Activated T-helper 2 cell treated with anti-CD3 and anti-CD28 coated beads, Interferon-gamma antibody, Interleukin-2, Interleukin-4, amounts not matched to agents 10 μg/mL and 5 μg/mL and 100 μg/mL, durations not matched to agents 14 hours and 24 hours and 36 hours (primary cell): ENCODE results near the gene FSTL4. TPM values are rescaled to one million over a fixed set of nuclear protein-coding genes. Genes with fewer than 3 reads are reported as not detected.

Experiments used
- DNase-seq: peaks from one replicate; pipeline ENCODE4 v3.0.0; 2021; ENCODE audit warnings: low spot score
- H3K27ac Mint-ChIP-seq: one replicate; pipeline ENCODE4 v1.8.0; 2021; ENCODE audit warnings: mixed read lengths
- H3K27me3 Mint-ChIP-seq: one replicate; pipeline ENCODE4 v1.8.0; 2021; ENCODE audit warnings: low read depth, mixed read lengths
- H3K36me3 Mint-ChIP-seq: one replicate; pipeline ENCODE4 v1.8.0; 2021; ENCODE audit warnings: low read depth, mixed read lengths
- H3K4me1 Mint-ChIP-seq: one replicate; pipeline ENCODE4 v1.8.0; 2021; ENCODE audit warnings: low read depth, mixed read lengths
- H3K4me3 Mint-ChIP-seq: one replicate; pipeline ENCODE4 v1.8.0; 2021; ENCODE audit warnings: low read depth, mild to moderate bottlenecking, moderate library complexity, mixed read lengths
- H3K9me3 Mint-ChIP-seq: one replicate; pipeline ENCODE4 v1.8.0; 2021; ENCODE audit warnings: mixed read lengths
- intact Hi-C: fragments of 100-400 bp; cut with micrococcal nuclease; formaldehyde crosslinking; loops from one replicate; pipeline ENCODE4 v1.15.1; 2023
- total RNA-seq: library from RNA; stranded (reverse); gene quantifications from 2 replicates; pipeline ENCODE4 v1.2.3, GENCODE V29; 2022

FSTL4 gene
- total RNA-seq, 1 donor from 2014 or later: 2.1 TPM

GRCh38 chr5:133519191-133519590 is 93.2 kb downstream of the FSTL4 start:
- Mint-ChIP-seq H3K4me1 (no peaks in the 10 kb centered on the region), H3K27me3 (peaks cover 22% of the 10 kb centered on the region), H3K9me3 (no peaks in the 10 kb centered on the region), H3K4me3 (no peak overlapping the region), H3K36me3 (no peaks in the 10 kb centered on the region), H3K27ac (no peak overlapping the region)
- no peak for DNase-seq
- intact Hi-C loops: no loop called here

- no peak overlapping the region for H3K27ac Mint-ChIP-seq
Observed at GRCh38 chr5:133514456-133514855, 97.9 kb downstream of the FSTL4 start.

GRCh38 chr5:133512896-133513295 is 99.4 kb downstream of the FSTL4 start:
- Mint-ChIP-seq H3K36me3 (no peaks in the 10 kb centered on the region), H3K4me1 (peaks cover 6% of the 10 kb centered on the region)

More at GRCh38 chr5:133514456-133514855, 97.9 kb downstream of the FSTL4 start:
- intact Hi-C loops: no loop called here
- Mint-ChIP-seq H3K9me3 (no peaks in the 10 kb centered on the region), H3K36me3 (no peaks in the 10 kb centered on the region), H3K4me3 (no peak overlapping the region), H3K4me1 (peaks cover 1% of the 10 kb centered on the region), H3K27me3 (peaks cover 18% of the 10 kb centered on the region)
- no peak for DNase-seq

GRCh38 chr5:133511653-133512235 is 100.6 kb downstream of the FSTL4 start:
- DNase-seq: no peak
- intact Hi-C loops: no loop called here
- H3K4me1 Mint-ChIP-seq: peaks cover 6% of the 10 kb centered on the region
- H3K27me3 Mint-ChIP-seq: peaks cover 13% of the 10 kb centered on the region
- H3K4me3 Mint-ChIP-seq: no peak overlapping the region
- H3K36me3 Mint-ChIP-seq: no peaks in the 10 kb centered on the region
- no peak overlapping the region for H3K27ac Mint-ChIP-seq
- no peaks in the 10 kb centered on the region for H3K9me3 Mint-ChIP-seq

More at GRCh38 chr5:133512896-133513295, 99.4 kb downstream of the FSTL4 start:
- no peaks in the 10 kb centered on the region for H3K9me3 Mint-ChIP-seq
- H3K27ac Mint-ChIP-seq: no peak overlapping the region
- peaks cover 13% of the 10 kb centered on the region for H3K27me3 Mint-ChIP-seq
- no peak overlapping the region for H3K4me3 Mint-ChIP-seq
- DNase-seq: no peak
- intact Hi-C loops: no loop called here

GRCh38 chr5:133510634-133511262 is 101.6 kb downstream of the FSTL4 start:
- Mint-ChIP-seq H3K9me3 (no peaks in the 10 kb centered on the region), H3K27me3 (peaks cover 11% of the 10 kb centered on the region), H3K4me1 (peaks cover 6% of the 10 kb centered on the region), H3K36me3 (no peaks in the 10 kb centered on the region), H3K4me3 (no peak overlapping the region), H3K27ac (no peak overlapping the region)
- DNase-seq: no peak
- intact Hi-C loops: no loop called here

- peaks cover 6% of the 10 kb centered on the region for H3K4me1 Mint-ChIP-seq
- intact Hi-C loops: no loop called here
- H3K4me3 Mint-ChIP-seq: no peak overlapping the region
- no peak for DNase-seq
- H3K36me3 Mint-ChIP-seq: no peaks in the 10 kb centered on the region
- no peak overlapping the region for H3K27ac Mint-ChIP-seq
- peaks cover 11% of the 10 kb centered on the region for H3K27me3 Mint-ChIP-seq
- H3K9me3 Mint-ChIP-seq: no peaks in the 10 kb centered on the region
Observed at GRCh38 chr5:133509742-133510079, 102.6 kb downstream of the FSTL4 start.

GRCh38 chr5:133508845-133509741 is 103.2 kb downstream of the FSTL4 start:
- H3K4me3 Mint-ChIP-seq: no peak overlapping the region
- peaks cover 6% of the 10 kb centered on the region for H3K4me1 Mint-ChIP-seq
- H3K36me3 Mint-ChIP-seq: no peaks in the 10 kb centered on the region
- intact Hi-C loops: no loop called here
- no peak for DNase-seq
- no peaks in the 10 kb centered on the region for H3K9me3 Mint-ChIP-seq
- H3K27me3 Mint-ChIP-seq: peaks cover 8% of the 10 kb centered on the region
- H3K27ac Mint-ChIP-seq: peak overlapping the region; percentile 53

GRCh38 chr5:133508331-133508730 is 104.0 kb downstream of the FSTL4 start:
- Mint-ChIP-seq H3K9me3 (no peaks in the 10 kb centered on the region), H3K27me3 (peaks cover 5% of the 10 kb centered on the region), H3K4me3 (no peak overlapping the region), H3K36me3 (no peaks in the 10 kb centered on the region), H3K27ac (no peak overlapping the region), H3K4me1 (peaks cover 6% of the 10 kb centered on the region)
- DNase-seq: no peak
- intact Hi-C loops: no loop called here

GRCh38 chr5:133506181-133506580 is 106.2 kb downstream of the FSTL4 start:
- no peak overlapping the region for H3K4me3 Mint-ChIP-seq
- H3K36me3 Mint-ChIP-seq: no peaks in the 10 kb centered on the region
- H3K9me3 Mint-ChIP-seq: no peaks in the 10 kb centered on the region
- no peak for DNase-seq
- peaks cover 6% of the 10 kb centered on the region for H3K4me1 Mint-ChIP-seq
- H3K27ac Mint-ChIP-seq: no peak overlapping the region
- H3K27me3 Mint-ChIP-seq: peaks cover 3% of the 10 kb centered on the region
- intact Hi-C loops: no loop called here

GRCh38 chr5:133503511-133503910 is 108.8 kb downstream of the FSTL4 start:
- intact Hi-C loops: no loop called here

GRCh38 chr5:133499895-133500294 is 112.4 kb downstream of the FSTL4 start:
- no peaks in the 10 kb centered on the region for H3K36me3 Mint-ChIP-seq
- intact Hi-C loops: loop anchor here (5.0 kb wide), 1 partner anchor 32 kb away; no protein-coding TSS in a partner anchor
- no peak for DNase-seq
- peaks cover 18% of the 10 kb centered on the region for H3K4me1 Mint-ChIP-seq
- H3K4me3 Mint-ChIP-seq: no peak overlapping the region
- no peaks in the 10 kb centered on the region for H3K9me3 Mint-ChIP-seq
- no peak overlapping the region for H3K27ac Mint-ChIP-seq
- H3K27me3 Mint-ChIP-seq: peaks cover 3% of the 10 kb centered on the region

More at GRCh38 chr5:133503511-133503910, 108.8 kb downstream of the FSTL4 start:
- H3K27me3 Mint-ChIP-seq: peaks cover 3% of the 10 kb centered on the region
- peaks cover 4% of the 10 kb centered on the region for H3K4me1 Mint-ChIP-seq
- H3K9me3 Mint-ChIP-seq: no peaks in the 10 kb centered on the region
- no peak overlapping the region for H3K4me3 Mint-ChIP-seq
- DNase-seq: no peak
- no peaks in the 10 kb centered on the region for H3K36me3 Mint-ChIP-seq
- no peak overlapping the region for H3K27ac Mint-ChIP-seq

GRCh38 chr5:133497608-133498348 is 114.6 kb downstream of the FSTL4 start:
- H3K9me3 Mint-ChIP-seq: no peaks in the 10 kb centered on the region
- no peak for DNase-seq
- intact Hi-C loops: loop anchor here (5.0 kb wide), 1 partner anchor 35 kb away; no protein-coding TSS in a partner anchor
- H3K4me3 Mint-ChIP-seq: no peak overlapping the region
- peaks cover 3% of the 10 kb centered on the region for H3K27me3 Mint-ChIP-seq
- peak overlapping the region; percentile 83 for H3K27ac Mint-ChIP-seq
- H3K4me1 Mint-ChIP-seq: peaks cover 18% of the 10 kb centered on the region
- no peaks in the 10 kb centered on the region for H3K36me3 Mint-ChIP-seq
